ENCODE results near the gene CRYBB3. TPM values are rescaled to one million over a fixed set of nuclear protein-coding genes. Genes with fewer than 3 reads are reported as not detected.
A peak's percentile ranks its signal among the peaks of the same experiment; 100 is the strongest.

CRYBB3 gene
- total RNA-seq, 1 donor from 2014 or later: not detected

DNA sequence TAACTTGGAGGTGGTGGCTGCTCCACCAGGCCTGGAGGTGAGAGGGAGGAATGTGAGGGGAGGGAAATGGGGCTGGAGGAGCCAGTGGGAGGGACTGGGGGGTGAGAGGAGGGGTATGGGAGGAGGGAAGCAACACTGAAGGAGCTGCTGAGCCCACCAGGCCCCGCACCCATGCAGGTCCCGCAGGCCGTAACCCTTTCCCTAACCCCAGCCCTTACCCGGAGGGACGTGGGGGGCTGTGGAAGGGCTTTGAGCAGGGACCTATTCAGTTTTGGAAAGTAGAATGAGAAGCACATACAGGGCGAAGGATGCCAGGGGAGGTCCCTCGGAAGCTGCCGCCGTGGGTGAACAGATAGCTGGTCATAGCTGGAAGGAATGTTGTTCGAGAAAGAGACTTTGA lies 33.9 kb upstream of the CRYBB3 start:
- Mint-ChIP-seq H3K27me3 (ENCODE audit: low read depth) (no peaks in the 10 kb centered on the region), H3K4me1 (no peaks in the 10 kb centered on the region), H3K9me3 (no peaks in the 10 kb centered on the region), H3K36me3 (ENCODE audit: low read depth) (no peaks in the 10 kb centered on the region), H3K4me3 (no peak overlapping the region), H3K27ac (ENCODE audit: unreplicated experiment) (no peak overlapping the region)
- DNase-seq (ENCODE audit: low read depth, low spot score): no peak
- TF ChIP-seq CTCF (conservative IDR thresholded peaks at IDR 0.05): no peak

DNA sequence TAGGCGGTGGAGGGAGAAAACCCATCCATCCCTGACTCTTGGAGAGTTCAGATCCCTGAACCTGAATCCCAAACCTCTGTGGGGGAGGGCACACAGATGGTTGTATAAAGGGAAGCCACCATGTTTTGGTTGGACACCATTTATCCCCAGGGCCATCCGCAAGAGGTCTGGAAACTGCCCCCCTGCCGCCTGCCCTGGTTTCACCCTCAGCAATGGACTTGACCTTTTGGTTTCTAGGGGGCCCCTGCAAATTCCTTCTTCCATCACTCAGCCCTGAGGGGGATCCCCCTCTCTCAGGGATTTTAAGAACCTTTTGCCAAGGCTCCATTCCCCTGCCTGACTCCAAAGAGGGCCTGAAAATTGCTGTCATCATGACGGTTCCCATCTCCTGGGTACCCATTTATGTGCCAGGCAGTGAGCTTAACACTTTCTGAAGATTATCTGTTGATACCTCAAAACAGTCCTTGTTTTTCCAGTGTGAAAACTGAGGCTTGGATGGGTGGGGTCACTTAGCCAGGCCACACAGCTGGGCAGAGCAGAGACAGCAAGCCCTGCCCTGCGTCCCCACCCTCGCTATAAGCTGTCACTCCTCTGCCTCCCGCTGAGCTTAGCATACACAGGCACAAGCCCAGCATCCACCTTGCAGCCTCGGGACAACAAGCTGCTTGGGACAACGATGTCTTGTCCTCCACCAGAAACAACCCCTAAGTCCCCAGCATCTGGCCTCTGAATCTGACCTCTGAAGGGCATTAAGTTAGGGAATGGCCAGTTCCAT lies 33.2 kb upstream of the CRYBB3 start:
- Mint-ChIP-seq H3K36me3 (ENCODE audit: low read depth) (no peaks in the 10 kb centered on the region), H3K9me3 (no peaks in the 10 kb centered on the region), H3K27me3 (ENCODE audit: low read depth) (no peaks in the 10 kb centered on the region), H3K27ac (ENCODE audit: unreplicated experiment) (no peak overlapping the region), H3K4me1 (no peaks in the 10 kb centered on the region), H3K4me3 (no peak overlapping the region)
- no peak for TF ChIP-seq CTCF (conservative IDR thresholded peaks at IDR 0.05)
- no peak for DNase-seq (ENCODE audit: low read depth, low spot score)

- H3K36me3 Mint-ChIP-seq (ENCODE audit: low read depth): no peaks in the 10 kb centered on the region
- H3K4me3 Mint-ChIP-seq: no peak overlapping the region
- H3K27me3 Mint-ChIP-seq (ENCODE audit: low read depth): no peaks in the 10 kb centered on the region
- no peak for DNase-seq (ENCODE audit: low read depth, low spot score)
- H3K9me3 Mint-ChIP-seq: no peaks in the 10 kb centered on the region
- no peaks in the 10 kb centered on the region for H3K4me1 Mint-ChIP-seq
- no peak overlapping the region for H3K27ac Mint-ChIP-seq (ENCODE audit: unreplicated experiment)
- TF ChIP-seq CTCF (conservative IDR thresholded peaks at IDR 0.05): no peak
These were observed 32.6 kb upstream of the CRYBB3 start for GRCh38 chr22:25167082-25167481.

GRCh38 chr22:25167834-25168601 lies 31.6 kb upstream of the CRYBB3 start:
- H3K27ac Mint-ChIP-seq (ENCODE audit: unreplicated experiment): peak overlapping the region; percentile 43
- no peak overlapping the region for H3K4me3 Mint-ChIP-seq
- no peaks in the 10 kb centered on the region for H3K9me3 Mint-ChIP-seq
- H3K27me3 Mint-ChIP-seq (ENCODE audit: low read depth): no peaks in the 10 kb centered on the region
- DNase-seq (ENCODE audit: low read depth, low spot score): no peak
- H3K36me3 Mint-ChIP-seq (ENCODE audit: low read depth): no peaks in the 10 kb centered on the region
- H3K4me1 Mint-ChIP-seq: no peaks in the 10 kb centered on the region
- TF ChIP-seq CTCF (conservative IDR thresholded peaks at IDR 0.05): no peak

- DNase-seq (ENCODE audit: low read depth, low spot score): no peak
- Mint-ChIP-seq H3K36me3 (ENCODE audit: low read depth) (no peaks in the 10 kb centered on the region), H3K27me3 (ENCODE audit: low read depth) (no peaks in the 10 kb centered on the region), H3K4me1 (no peaks in the 10 kb centered on the region), H3K9me3 (no peaks in the 10 kb centered on the region), H3K4me3 (no peak overlapping the region), H3K27ac (ENCODE audit: unreplicated experiment) (no peak overlapping the region)
- TF ChIP-seq CTCF (conservative IDR thresholded peaks at IDR 0.05): no peak
These were observed 30.2 kb upstream of the CRYBB3 start for GRCh38 chr22:25169278-25170031.
